MM.1S (cell line): ENCODE measurements around the gene TBC1D10B.
"Not testable (repeated sequence)": the region's sequence is repeated elsewhere in the genome, so short reads cannot be mapped to it uniquely, and the experiment has no call there.

Experiments used
- EZH2 ChIP-seq: fragments of 300-600 bp; sonication (generic); optimal IDR thresholded peaks from 2 replicates; pipeline ENCODE3; 2017; ENCODE audit warnings: low read depth, mild to moderate bottlenecking, antibody characterized with exemption, low read length, mixed read lengths
- EZH2phosphoT487 ChIP-seq: fragments of 300-600 bp; sonication (generic); IDR thresholded peaks from 2 replicates; pipeline ENCODE4 v1.6.1; 2018; ENCODE audit warnings: antibody characterized with exemption, low read length
- TF ChIP-seq, protein P1 (sequence below): fragments of 300-600 bp; sonication (generic); IDR thresholded peaks from 2 replicates; pipeline ENCODE4 v1.5.1; 2016; ENCODE audit warnings: antibody characterized with exemption, low read length, mixed read lengths

GRCh38 chr16:30343491-30343820 is 26.8 kb downstream of the TBC1D10B start:
- TF ChIP-seq, protein P1, sequence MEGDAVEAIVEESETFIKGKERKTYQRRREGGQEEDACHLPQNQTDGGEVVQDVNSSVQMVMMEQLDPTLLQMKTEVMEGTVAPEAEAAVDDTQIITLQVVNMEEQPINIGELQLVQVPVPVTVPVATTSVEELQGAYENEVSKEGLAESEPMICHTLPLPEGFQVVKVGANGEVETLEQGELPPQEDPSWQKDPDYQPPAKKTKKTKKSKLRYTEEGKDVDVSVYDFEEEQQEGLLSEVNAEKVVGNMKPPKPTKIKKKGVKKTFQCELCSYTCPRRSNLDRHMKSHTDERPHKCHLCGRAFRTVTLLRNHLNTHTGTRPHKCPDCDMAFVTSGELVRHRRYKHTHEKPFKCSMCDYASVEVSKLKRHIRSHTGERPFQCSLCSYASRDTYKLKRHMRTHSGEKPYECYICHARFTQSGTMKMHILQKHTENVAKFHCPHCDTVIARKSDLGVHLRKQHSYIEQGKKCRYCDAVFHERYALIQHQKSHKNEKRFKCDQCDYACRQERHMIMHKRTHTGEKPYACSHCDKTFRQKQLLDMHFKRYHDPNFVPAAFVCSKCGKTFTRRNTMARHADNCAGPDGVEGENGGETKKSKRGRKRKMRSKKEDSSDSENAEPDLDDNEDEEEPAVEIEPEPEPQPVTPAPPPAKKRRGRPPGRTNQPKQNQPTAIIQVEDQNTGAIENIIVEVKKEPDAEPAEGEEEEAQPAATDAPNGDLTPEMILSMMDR: not testable (repeated sequence)
- not testable (repeated sequence) for TF ChIP-seq EZH2, EZH2phosphoT487
